Measurements from ENCODE around the gene SEMA6B.

DNA sequence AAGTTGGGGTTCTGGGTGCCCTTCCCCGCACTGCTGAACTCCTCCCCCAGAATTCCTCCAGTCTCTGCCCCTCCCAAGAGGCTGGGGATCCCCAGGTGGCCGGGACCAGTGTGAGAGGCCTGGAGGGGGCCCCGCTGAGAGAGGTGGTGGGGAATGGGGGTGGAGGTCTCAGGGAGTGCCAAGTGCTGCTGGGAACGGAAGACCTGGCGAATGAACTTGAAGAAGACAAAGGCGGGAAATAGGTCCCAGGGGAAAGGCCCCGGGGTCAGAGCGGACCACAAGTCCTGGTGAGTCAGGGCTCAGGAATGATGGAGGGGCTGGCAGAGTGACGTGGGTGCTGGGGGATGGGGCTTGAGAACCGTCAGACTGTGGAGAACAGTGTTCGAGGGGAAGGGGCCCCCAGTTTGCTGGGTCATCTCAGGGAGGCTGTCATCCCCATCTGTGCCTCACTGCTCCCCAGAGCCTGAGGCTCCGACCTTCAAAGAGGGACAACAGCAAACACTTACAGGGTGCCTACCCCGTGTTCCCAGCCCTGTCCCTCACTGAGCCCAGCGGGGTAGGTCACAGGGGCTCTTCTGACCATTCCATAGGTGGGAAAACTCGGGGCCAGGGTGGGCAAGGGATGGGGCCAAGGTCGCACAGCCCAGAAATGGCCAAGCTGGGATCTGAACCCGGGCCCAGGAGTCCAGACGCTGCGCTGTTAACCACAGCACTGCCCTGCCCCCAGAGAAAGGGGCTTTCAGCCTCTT lies 16.0 kb upstream of the SEMA6B start:
- TF ChIP-seq, protein P1, sequence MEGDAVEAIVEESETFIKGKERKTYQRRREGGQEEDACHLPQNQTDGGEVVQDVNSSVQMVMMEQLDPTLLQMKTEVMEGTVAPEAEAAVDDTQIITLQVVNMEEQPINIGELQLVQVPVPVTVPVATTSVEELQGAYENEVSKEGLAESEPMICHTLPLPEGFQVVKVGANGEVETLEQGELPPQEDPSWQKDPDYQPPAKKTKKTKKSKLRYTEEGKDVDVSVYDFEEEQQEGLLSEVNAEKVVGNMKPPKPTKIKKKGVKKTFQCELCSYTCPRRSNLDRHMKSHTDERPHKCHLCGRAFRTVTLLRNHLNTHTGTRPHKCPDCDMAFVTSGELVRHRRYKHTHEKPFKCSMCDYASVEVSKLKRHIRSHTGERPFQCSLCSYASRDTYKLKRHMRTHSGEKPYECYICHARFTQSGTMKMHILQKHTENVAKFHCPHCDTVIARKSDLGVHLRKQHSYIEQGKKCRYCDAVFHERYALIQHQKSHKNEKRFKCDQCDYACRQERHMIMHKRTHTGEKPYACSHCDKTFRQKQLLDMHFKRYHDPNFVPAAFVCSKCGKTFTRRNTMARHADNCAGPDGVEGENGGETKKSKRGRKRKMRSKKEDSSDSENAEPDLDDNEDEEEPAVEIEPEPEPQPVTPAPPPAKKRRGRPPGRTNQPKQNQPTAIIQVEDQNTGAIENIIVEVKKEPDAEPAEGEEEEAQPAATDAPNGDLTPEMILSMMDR (IDR thresholded peaks at IDR 0.05; ENCODE audit: low read depth, low read length) = no peak
- TF ChIP-seq EZH2phosphoT487 (IDR thresholded peaks at IDR 0.05; ENCODE audit: low read depth) = no peak
